Spinal cord (tissue), 10 donors: Measurements from ENCODE around the gene ZDHHC21. TPM values are rescaled to one million over a fixed set of nuclear protein-coding genes. Genes with fewer than 3 reads are reported as not detected.

Source experiments
- DNase-seq, 6 donors: peaks; one replicate each; pipeline versions ENCODE4 v3.0.0 to v3.0.0-alpha.2; 2013 to 2015; ENCODE audit warnings: low spot score in 6 of 6, low read depth in 4 of 6
- H3K27ac ChIP-seq: one replicate; pipeline ENCODE4 v1.5.1; 2013; ENCODE audit warnings: low read depth, low read length, control low read depth
- H3K27me3 ChIP-seq: one replicate; pipeline ENCODE4 v1.6.1; 2013; ENCODE audit warnings: low read length; ENCODE audit not compliant: control insufficient read depth, insufficient read depth
- H3K36me3 ChIP-seq: one replicate; pipeline ENCODE4 v1.6.1; 2013; ENCODE audit warnings: low read length; ENCODE audit not compliant: control insufficient read depth, insufficient read depth
- H3K4me1 ChIP-seq: one replicate; pipeline ENCODE4 v1.6.1; 2013; ENCODE audit warnings: low read length; ENCODE audit not compliant: control insufficient read depth, insufficient read depth
- H3K4me3 ChIP-seq: one replicate; pipeline ENCODE4 v1.5.1; 2013; ENCODE audit warnings: low read depth, low read length, control low read depth
- H3K9me3 ChIP-seq: one replicate; pipeline ENCODE4 v1.6.1; 2013; ENCODE audit warnings: low read length; ENCODE audit not compliant: control insufficient read depth, insufficient read depth
- WGBS: methylation state at CpG from one replicate; pipeline ENCODE4 v1.1.5; 2013; ENCODE audit warnings: missing lambda C conversion rate; ENCODE audit not compliant: insufficient coverage; 5-methylcytosine and 5-hydroxymethylcytosine counted together
- polyA plus RNA-seq, 2 donors: library from polyadenylated mRNA; unstranded; fragments of 120-200 nt; gene quantifications; one replicate each; pipeline ENCODE4 v1.2.1, GENCODE V29; 2013; ENCODE audit not compliant: insufficient read length in 2 of 2
- total RNA-seq, 2 donors: library from RNA; depleted of rRNA in 1 of 2; stranded (reverse); fragments of 120-200 nt in 1 of 2; fragments of >200 nt in 1 of 2; gene quantifications; one replicate each; pipeline versions ENCODE4 v1.2.3 to v1.2.4, GENCODE V29; 2013 to 2014
- donor health status: healthy.

Gene ZDHHC21
- total and polyA plus RNA-seq, 4 donors: 14.5 to 61.0 (median 17.6) TPM

DNA sequence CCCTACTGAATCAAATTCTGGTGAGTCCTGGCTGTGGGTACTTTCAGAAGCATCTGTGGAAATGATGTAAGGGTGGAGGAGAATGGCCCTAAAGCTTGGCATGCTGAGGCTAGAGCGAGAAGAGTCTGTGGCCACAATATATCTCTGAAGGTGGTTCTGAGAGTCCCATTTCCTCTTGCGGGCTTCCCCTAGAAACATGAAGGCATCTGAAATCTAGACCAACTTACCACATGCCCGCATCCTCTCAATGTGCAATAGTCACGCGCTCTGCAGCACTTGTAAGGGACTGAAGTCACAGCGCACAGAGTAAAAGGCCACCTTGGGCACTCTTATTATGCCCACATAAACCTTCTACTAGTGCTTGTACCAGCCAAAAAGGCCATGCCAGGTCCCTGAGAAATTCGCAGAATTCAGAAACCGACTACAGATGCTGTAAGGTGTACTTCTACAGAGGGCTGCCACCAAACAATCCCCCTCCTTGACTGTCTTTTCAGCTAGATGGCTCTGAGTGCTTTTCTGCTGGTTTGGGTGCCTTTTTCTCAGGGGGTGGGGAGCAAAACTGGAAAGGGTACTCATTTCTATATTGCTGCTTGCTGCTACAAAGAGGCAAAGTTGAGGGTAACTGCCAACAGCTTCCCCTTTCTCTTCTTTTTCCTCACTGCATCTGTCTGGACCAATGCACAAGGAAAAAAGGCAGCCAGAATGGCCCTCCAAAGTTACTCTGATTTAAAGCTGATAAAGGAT lies 107.3 kb downstream of the ZDHHC21 start:
- H3K4me3 ChIP-seq: no peak overlapping the region
- H3K4me1 ChIP-seq: no peaks in the 10 kb centered on the region
- no peaks in the 10 kb centered on the region for H3K9me3 ChIP-seq
- H3K27ac ChIP-seq: peak overlapping the region; percentile 22
- no peaks in the 10 kb centered on the region for H3K36me3 ChIP-seq
- H3K27me3 ChIP-seq: no peaks in the 10 kb centered on the region
- no peak for DNase-seq
- 59% methylated on average over 7 of the region's 8 CpGs for WGBS

DNA sequence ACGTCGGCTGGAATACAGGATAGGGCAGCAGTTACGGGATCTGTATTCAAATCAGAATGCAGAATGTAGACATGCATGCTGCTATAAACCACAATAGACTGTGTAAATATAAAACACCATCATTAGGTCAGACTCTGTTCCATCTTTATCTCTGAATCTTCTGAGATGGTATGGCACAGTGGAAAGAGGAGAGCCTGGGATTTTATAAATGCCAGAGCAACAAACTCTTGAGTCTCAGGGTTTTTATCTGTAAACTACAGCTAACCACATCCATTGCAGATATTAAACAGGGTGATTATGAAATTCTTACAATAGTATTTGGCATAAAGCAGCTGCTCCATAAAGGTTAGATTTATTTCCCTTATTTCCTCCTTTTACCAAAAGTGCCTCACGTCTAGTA lies 108.7 kb downstream of the ZDHHC21 start:
- H3K9me3 ChIP-seq: no peaks in the 10 kb centered on the region
- no peaks in the 10 kb centered on the region for H3K4me1 ChIP-seq
- no peak overlapping the region for H3K27ac ChIP-seq
- no peaks in the 10 kb centered on the region for H3K27me3 ChIP-seq
- no peaks in the 10 kb centered on the region for H3K36me3 ChIP-seq
- no peak overlapping the region for H3K4me3 ChIP-seq
- DNase-seq: no peak
- 92% methylated on average over 2 of the region's 4 CpGs for WGBS

DNA sequence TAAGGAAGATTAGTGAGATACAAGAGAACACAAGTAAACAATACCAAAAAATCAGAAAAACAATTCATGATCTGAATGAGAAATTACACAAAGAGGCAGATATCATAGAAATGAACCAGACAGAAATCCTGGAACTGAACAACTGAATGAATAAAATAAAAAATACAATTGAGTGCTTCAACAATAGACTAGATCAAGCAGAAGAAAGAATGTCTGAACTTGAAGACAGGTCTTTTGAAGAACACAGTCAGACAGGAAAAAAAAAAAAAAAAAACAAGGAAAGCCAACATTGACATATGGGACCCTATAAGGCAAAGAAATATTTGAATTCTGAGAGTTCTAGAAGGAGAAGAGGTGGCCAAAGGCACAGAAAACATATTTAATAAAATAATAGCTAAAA lies 115.2 kb downstream of the ZDHHC21 start:
- Histone ChIP-seq H3K27me3 (no peaks in the 10 kb centered on the region), H3K9me3 (no peaks in the 10 kb centered on the region), H3K4me3 (no peak overlapping the region), H3K36me3 (no peaks in the 10 kb centered on the region), H3K27ac (no peak overlapping the region), H3K4me1 (peaks cover 2% of the 10 kb centered on the region)
- no peak for DNase-seq

DNA sequence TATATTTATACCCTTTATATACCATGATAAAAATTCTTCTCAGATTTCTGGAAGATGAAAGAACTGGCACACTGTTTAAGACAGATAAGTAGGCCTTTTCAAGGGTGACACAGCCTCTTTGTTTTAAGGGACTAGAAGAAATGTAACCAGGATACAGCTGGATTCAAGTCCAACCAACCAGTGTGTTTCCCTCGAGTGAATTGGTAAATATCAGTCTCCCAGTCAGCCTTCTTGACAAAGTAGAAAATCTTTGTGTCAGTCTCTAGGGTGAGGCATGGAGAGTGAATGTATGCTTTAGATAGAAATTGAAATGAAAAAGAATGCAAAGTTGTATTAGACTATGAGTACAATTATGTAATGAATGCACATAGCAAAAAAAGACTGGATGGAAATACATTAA lies 119.1 kb downstream of the ZDHHC21 start:
- Histone ChIP-seq H3K4me3 (no peak overlapping the region), H3K36me3 (no peaks in the 10 kb centered on the region), H3K27ac (no peak overlapping the region), H3K27me3 (no peaks in the 10 kb centered on the region), H3K9me3 (no peaks in the 10 kb centered on the region), H3K4me1 (peaks cover 2% of the 10 kb centered on the region)
- no CpG with 5 or more reads among the region's 1 CpG for WGBS
- peak in 2 of 6 donors; percentile 28 to 48 for DNase-seq

DNA sequence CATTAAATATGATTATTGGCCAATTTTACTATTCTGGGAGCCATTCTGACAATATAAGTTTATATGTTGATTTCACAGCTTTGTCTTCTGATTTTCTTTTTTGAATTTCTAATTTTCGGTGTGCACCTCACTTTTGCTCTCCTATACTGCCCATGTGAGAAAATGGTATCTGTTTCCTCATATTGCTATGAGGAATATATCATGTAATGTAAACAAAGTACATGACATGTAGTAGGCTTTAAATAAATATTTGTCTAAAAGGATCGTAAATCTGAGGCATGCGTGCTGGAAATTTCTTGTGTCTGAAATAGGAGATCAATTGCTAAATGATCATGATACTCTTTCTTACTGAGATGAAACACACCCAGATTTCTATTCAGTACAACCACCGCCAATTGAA lies 119.9 kb downstream of the ZDHHC21 start:
- H3K27me3 ChIP-seq: no peaks in the 10 kb centered on the region
- no peaks in the 10 kb centered on the region for H3K9me3 ChIP-seq
- no CpG with 5 or more reads among the region's 4 CpGs for WGBS
- no peak for DNase-seq
- H3K36me3 ChIP-seq: no peaks in the 10 kb centered on the region
- no peak overlapping the region for H3K27ac ChIP-seq
- no peak overlapping the region for H3K4me3 ChIP-seq
- H3K4me1 ChIP-seq: peaks cover 2% of the 10 kb centered on the region

DNA sequence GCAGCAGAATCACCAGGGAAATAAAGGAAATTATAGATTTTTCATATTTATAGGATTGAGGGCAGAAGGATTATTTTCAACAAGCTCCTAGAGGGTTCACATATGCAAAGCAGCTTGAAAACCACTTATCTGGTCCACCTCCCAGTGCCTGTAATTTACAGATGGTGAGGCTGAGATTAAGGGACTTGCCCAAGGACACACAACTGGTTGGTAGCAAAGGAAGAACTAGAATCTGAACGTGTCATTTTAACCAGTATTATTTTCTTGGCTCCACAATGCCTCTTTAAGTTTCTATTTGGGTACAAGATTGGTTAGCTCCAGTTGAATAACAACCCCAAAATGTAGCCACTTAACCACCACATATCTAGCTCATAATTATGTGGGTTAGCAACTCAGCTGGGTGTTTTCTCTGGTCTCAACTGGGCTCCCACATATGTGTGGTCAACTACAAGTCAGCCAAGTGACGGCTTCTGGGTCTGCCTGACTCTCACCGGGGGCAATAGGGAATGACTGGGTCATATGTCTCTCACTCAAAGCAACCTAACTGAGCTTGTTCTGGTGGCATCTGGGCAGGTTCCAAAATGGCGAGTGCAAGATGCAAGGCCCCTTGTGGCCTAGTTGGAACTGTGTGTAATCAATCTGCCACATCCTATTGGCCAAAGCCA lies 127.7 kb downstream of the ZDHHC21 start:
- peaks cover 14% of the 10 kb centered on the region for H3K4me1 ChIP-seq
- DNase-seq: no peak
- no peaks in the 10 kb centered on the region for H3K9me3 ChIP-seq
- no peak overlapping the region for H3K27ac ChIP-seq
- WGBS: 50% methylated on average over 2 of the region's 4 CpGs
- no peaks in the 10 kb centered on the region for H3K36me3 ChIP-seq
- H3K4me3 ChIP-seq: no peak overlapping the region
- H3K27me3 ChIP-seq: no peaks in the 10 kb centered on the region

DNA sequence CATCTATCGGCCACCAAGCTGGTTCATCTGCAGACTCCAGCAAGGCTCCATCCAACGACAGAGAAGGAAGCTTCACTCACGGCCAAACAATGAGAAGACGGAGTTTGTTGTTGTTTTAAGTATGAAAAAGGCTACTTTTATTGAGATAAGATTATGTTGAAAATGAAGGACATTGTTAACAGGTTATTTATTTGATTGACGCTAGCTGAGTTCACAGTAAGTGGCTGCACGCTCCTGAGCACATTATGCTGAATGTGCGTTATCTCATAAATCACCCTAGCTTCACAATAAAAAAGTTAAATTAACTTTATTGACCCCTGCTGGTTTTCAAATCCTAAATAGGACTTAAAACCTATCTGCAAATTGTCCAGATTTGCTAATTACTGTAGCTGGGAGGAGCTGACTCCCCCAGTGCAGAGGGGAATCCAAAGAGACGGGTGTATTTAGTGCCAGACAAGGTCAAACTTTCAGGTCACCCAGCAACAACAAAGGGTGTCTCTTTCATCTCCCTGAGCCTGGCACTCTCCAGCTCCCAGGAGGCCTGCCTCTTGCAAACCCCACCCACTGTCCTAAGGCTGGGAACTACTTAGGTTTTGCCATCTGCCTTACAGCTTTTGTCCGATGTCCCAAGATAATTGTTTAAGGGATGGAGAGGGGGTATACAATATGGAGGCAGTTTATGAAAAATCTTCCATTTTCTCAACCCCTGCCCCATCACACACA lies 129.2 kb downstream of the ZDHHC21 start:
- no peaks in the 10 kb centered on the region for H3K36me3 ChIP-seq
- H3K4me1 ChIP-seq: peaks cover 14% of the 10 kb centered on the region
- H3K27me3 ChIP-seq: no peaks in the 10 kb centered on the region
- WGBS: 71% methylated on average over 5 of the region's 9 CpGs
- peak in 2 of 6 donors; percentile 50 to 56 for DNase-seq
- no peaks in the 10 kb centered on the region for H3K9me3 ChIP-seq
- no peak overlapping the region for H3K27ac ChIP-seq
- H3K4me3 ChIP-seq: no peak overlapping the region

DNA sequence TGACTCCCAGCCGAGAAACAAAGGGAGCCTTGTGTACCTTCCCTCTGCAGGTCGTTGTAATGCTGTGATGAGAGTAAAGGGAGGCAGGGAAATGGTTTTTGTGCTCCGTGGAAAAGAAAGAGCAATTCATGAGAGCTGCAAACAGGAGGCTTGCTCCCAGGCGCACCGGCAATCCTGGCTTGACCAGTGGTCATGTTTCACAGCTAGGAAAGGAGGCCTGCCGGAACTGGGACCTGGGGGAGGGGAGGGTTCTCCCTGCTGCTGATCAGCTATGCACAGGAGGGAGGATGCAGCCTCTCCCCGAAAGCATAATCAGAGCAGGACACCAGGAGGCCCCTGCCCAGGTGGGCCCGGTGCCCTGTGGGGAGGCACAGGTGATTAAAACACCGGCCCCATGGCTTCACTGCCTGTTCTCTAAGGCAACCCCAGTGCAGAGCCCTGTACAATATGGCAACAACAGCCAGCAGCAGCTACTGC lies 131.3 kb downstream of the ZDHHC21 start:
- Histone ChIP-seq H3K27me3 (no peaks in the 10 kb centered on the region), H3K27ac (no peak overlapping the region), H3K36me3 (no peaks in the 10 kb centered on the region), H3K9me3 (no peaks in the 10 kb centered on the region), H3K4me3 (no peak overlapping the region), H3K4me1 (peaks cover 14% of the 10 kb centered on the region)
- peak in 2 of 6 donors; percentile 35 to 57 for DNase-seq
- WGBS: 17% methylated on average over 9 of the region's 9 CpGs
